ENCODE data around the gene EBF4.

GRCh38 chr20:2752567-2753460 lies 60.2 kb downstream of the EBF4 start:
- TF ChIP-seq CTCF (IDR thresholded peaks at IDR 0.05) (peak; percentile 35 to 52 (median 44)), POLR2A (IDR thresholded peaks at IDR 0.05) (no peak)
